ENCODE measurements around the gene FBLN1. TPM values are rescaled to one million over a fixed set of nuclear protein-coding genes. Genes with fewer than 3 reads are reported as not detected.

The FBLN1 gene
- total and polyA plus RNA-seq, 2 of the 13 experiments (the other 11 are each of a cell fraction or from before 2014, with no cell fraction given): 37.3 to 103 TPM

DNA sequence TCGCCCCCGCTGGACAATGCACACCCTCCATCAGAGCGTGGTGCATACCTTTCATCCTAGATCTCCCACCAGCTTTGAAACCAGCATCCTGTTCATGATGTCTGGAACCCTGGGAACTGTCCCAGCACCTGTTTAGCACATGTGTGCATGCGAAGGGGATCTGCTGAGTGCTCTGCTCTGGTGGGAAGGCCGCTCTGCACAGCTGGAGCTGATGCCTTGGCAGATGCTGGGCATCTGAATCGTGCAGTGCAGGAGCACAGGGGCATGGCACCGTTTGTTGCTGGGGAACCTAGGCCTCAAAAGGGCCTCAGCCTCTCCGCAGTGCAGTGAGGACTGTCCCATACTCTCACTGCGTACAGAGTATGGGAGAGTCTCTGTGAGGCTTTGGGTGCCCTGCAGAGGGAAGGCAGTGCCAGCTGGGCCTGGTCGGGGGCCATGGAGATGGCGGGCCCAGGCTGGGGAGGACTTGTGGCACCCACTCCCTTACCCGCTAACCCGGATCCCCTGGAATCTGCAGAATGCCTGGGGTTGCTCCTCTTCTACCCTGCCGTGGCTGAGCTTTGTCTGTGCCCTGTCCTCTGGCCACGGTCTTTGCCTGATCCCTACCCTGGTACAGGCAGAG is 96.0 kb downstream of the FBLN1 start:
- intact Hi-C loops (cut with micrococcal nuclease; ENCODE audit: unreplicated experiment): no loop called here
- Histone ChIP-seq H3K79me2 (ENCODE audit: insufficient read depth, low read length) (no peaks in the 10 kb centered on the region), H3K4me3 (replicated peaks in 1 of 3; ENCODE audit: insufficient read depth in 1 of 3, low read depth in 2 of 3, low read length in 3 of 3) (no peak overlapping the region), H4K20me1 (ENCODE audit: insufficient read depth, low read length) (no peaks in the 10 kb centered on the region), H2AFZ (ENCODE audit: low read length) (no peak overlapping the region), H3K9ac (ENCODE audit: insufficient read depth, low read depth, low read length) (no peak overlapping the region), H3K27ac (ENCODE audit: extremely low read length, insufficient read depth, low read length) (no peak overlapping the region), H3K4me2 (ENCODE audit: low read depth, low read length) (no peak overlapping the region), H3K4me1 (ENCODE audit: insufficient read depth, low read length) (peaks cover 19% of the 10 kb centered on the region), H3K36me3 (replicated peaks in 1 of 2; ENCODE audit: control insufficient read depth in 1 of 2, insufficient read depth in 2 of 2, low read length in 2 of 2) (peaks cover 2 to 3% of the 10 kb centered on the region in 2 experiments; a peak in 2 of 5 replicates), H3K27me3 (ENCODE audit: control insufficient read depth in 1 of 2, insufficient read depth in 2 of 2, low read length in 2 of 2) (no peaks in the 10 kb centered on the region), H3K9me3 (ENCODE audit: low read length) (peaks cover 5% of the 10 kb centered on the region; the same call in 1 of the 2 replicates)
- no TSS peak for BruUV-seq (replicated peaks)
- ATAC-seq (no peak), DNase-seq (ENCODE audit: low spot score) (no peak), FAIRE-seq (no peak)
- in situ Hi-C loops (cut with HindIII; ENCODE audit: extremely low pct_ligation_motif_present, low pct_unique_long_range_greater_than_20kb): no loop called here
- no peak for TF ChIP-seq HNRNPL (IDR thresholded peaks at IDR 0.05; ENCODE audit: low read depth, low read length)
- TF ChIP-seq, protein P1, sequence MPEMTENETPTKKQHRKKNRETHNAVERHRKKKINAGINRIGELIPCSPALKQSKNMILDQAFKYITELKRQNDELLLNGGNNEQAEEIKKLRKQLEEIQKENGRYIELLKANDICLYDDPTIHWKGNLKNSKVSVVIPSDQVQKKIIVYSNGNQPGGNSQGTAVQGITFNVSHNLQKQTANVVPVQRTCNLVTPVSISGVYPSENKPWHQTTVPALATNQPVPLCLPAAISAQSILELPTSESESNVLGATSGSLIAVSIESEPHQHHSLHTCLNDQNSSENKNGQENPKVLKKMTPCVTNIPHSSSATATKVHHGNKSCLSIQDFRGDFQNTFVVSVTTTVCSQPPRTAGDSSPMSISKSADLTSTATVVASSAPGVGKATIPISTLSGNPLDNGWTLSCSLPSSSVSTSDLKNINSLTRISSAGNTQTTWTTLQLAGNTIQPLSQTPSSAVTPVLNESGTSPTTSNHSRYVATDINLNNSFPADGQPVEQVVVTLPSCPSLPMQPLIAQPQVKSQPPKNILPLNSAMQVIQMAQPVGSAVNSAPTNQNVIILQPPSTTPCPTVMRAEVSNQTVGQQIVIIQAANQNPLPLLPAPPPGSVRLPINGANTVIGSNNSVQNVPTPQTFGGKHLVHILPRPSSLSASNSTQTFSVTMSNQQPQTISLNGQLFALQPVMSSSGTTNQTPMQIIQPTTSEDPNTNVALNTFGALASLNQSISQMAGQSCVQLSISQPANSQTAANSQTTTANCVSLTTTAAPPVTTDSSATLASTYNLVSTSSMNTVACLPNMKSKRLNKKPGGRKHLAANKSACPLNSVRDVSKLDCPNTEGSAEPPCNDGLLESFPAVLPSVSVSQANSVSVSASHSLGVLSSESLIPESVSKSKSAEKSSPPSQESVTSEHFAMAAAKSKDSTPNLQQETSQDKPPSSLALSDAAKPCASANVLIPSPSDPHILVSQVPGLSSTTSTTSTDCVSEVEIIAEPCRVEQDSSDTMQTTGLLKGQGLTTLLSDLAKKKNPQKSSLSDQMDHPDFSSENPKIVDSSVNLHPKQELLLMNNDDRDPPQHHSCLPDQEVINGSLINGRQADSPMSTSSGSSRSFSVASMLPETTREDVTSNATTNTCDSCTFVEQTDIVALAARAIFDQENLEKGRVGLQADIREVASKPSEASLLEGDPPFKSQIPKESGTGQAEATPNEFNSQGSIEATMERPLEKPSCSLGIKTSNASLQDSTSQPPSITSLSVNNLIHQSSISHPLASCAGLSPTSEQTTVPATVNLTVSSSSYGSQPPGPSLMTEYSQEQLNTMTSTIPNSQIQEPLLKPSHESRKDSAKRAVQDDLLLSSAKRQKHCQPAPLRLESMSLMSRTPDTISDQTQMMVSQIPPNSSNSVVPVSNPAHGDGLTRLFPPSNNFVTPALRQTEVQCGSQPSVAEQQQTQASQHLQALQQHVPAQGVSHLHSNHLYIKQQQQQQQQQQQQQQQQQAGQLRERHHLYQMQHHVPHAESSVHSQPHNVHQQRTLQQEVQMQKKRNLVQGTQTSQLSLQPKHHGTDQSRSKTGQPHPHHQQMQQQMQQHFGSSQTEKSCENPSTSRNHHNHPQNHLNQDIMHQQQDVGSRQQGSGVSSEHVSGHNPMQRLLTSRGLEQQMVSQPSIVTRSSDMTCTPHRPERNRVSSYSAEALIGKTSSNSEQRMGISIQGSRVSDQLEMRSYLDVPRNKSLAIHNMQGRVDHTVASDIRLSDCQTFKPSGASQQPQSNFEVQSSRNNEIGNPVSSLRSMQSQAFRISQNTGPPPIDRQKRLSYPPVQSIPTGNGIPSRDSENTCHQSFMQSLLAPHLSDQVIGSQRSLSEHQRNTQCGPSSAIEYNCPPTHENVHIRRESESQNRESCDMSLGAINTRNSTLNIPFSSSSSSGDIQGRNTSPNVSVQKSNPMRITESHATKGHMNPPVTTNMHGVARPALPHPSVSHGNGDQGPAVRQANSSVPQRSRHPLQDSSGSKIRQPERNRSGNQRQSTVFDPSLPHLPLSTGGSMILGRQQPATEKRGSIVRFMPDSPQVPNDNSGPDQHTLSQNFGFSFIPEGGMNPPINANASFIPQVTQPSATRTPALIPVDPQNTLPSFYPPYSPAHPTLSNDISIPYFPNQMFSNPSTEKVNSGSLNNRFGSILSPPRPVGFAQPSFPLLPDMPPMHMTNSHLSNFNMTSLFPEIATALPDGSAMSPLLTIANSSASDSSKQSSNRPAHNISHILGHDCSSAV (CRISPR knock-in tag; IDR thresholded peaks at IDR 0.05; ENCODE audit: borderline replicate concordance): no peak
- TF ChIP-seq, protein P2, sequence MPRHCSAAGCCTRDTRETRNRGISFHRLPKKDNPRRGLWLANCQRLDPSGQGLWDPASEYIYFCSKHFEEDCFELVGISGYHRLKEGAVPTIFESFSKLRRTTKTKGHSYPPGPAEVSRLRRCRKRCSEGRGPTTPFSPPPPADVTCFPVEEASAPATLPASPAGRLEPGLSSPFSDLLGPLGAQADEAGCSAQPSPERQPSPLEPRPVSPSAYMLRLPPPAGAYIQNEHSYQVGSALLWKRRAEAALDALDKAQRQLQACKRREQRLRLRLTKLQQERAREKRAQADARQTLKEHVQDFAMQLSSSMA (CRISPR knock-in tag; IDR thresholded peaks at IDR 0.05): no peak
- TF ChIP-seq RARA (CRISPR knock-in tag; IDR thresholded peaks at IDR 0.05): no peak
- TF ChIP-seq MAF1 (CRISPR knock-in tag; IDR thresholded peaks at IDR 0.05; ENCODE audit: borderline replicate concordance): no peak
- POLR2A ChIA-PET: no interaction called here
- WGBS (ENCODE audit: low lambda C conversion rate): 92% methylated on average over 9 of the region's 15 CpGs
- CTCF ChIA-PET (ENCODE audit: low intra/inter-chr PET ratio, low total read pairs): no interaction called here

Measured in HepG2 (cell line).